SH-SY5Y (cell line): ENCODE results near the gene NCKIPSD.

Experiments
- GATA2 ChIP-seq: IDR thresholded peaks from 2 replicates; pipeline ENCODE4 v1.6.1; 2011; ENCODE audit warnings: mild to moderate bottlenecking, low read depth, low read length
- GATA3 ChIP-seq: IDR thresholded peaks from 2 replicates; pipeline ENCODE4 v1.6.1; 2011; ENCODE audit warnings: low read depth, mild to moderate bottlenecking, low read length, moderate library complexity

GRCh38 chr3:48681541-48681880 is 4.2 kb downstream of the NCKIPSD start:
- TF ChIP-seq GATA2 (no peak), GATA3 (no peak)
